GM23338 (cell line): ENCODE measurements around the gene TNC.

Experiments used
- CTCF ChIP-seq, 2 experiments: fragments of 200-600 bp in 1 of 2; sonication (generic) in 1 of 2; conservative IDR thresholded peaks; 2 replicates each; pipeline versions ENCODE4 v1.5.1 to v1.6.1; 2016 to 2017; ENCODE audit warnings: antibody characterized with exemption in 2 of 2, low read depth in 2 of 2, mild to moderate bottlenecking in 2 of 2, moderate library complexity in 1 of 2
- EZH2 ChIP-seq: fragments of 200-600 bp; sonication (generic); IDR thresholded peaks from one replicate; pipeline ENCODE4 v1.8.0; 2017; ENCODE audit warnings: antibody characterized with exemption, mild to moderate bottlenecking, low read depth; ENCODE audit not compliant: unreplicated experiment
- EZH2phosphoT487 ChIP-seq: fragments of 200-600 bp; sonication (generic); IDR thresholded peaks from one replicate; pipeline ENCODE4 v1.8.1; 2018; ENCODE audit warnings: antibody characterized with exemption; ENCODE audit not compliant: unreplicated experiment
- POLR2AphosphoS5 ChIP-seq: IDR thresholded peaks from 2 replicates; pipeline ENCODE4 v1.6.1; 2016; ENCODE audit warnings: antibody characterized with exemption, low read depth
- STAT1 ChIP-seq: IDR thresholded peaks from one replicate; pipeline ENCODE4 v1.6.1; 2016; ENCODE audit warnings: antibody characterized with exemption; ENCODE audit not compliant: unreplicated experiment
- ZNF114 ChIP-seq: fragments of 250-450 bp; sonication (Bioruptor Pico); IDR thresholded peaks from 2 replicates; pipeline ENCODE4 v1.5.0; 2020; ENCODE audit warnings: mild to moderate bottlenecking, moderate library complexity

- no peak for TF ChIP-seq EZH2
- TF ChIP-seq CTCF (conservative IDR thresholded peaks at IDR 0.05; ENCODE audit: low read depth in 2 of 2): no peak
- no peak for TF ChIP-seq POLR2AphosphoS5
- TF ChIP-seq EZH2phosphoT487: no peak
- TF ChIP-seq ZNF114 (CRISPR knock-in tag): no peak
- no peak for TF ChIP-seq STAT1
These were observed 49.2 kb upstream of the TNC start for GRCh38 chr9:115167175-115167574.
